ENCODE measurements around the gene EXOSC2. TPM values are rescaled to one million over a fixed set of nuclear protein-coding genes. Genes with fewer than 3 reads are reported as not detected.
A peak's percentile ranks its signal among the peaks of the same experiment; 100 is the strongest.

Gene EXOSC2
- total RNA-seq, 2 donors from 2014 or later: 7.3 to 15.9 TPM

GRCh38 chr9:130720762-130721161 is 27.2 kb downstream of the EXOSC2 start:
- peaks cover 0 to 16% of the 10 kb centered on the region in 2 donors for H3K4me1 ChIP-seq
- TF ChIP-seq, protein P1, sequence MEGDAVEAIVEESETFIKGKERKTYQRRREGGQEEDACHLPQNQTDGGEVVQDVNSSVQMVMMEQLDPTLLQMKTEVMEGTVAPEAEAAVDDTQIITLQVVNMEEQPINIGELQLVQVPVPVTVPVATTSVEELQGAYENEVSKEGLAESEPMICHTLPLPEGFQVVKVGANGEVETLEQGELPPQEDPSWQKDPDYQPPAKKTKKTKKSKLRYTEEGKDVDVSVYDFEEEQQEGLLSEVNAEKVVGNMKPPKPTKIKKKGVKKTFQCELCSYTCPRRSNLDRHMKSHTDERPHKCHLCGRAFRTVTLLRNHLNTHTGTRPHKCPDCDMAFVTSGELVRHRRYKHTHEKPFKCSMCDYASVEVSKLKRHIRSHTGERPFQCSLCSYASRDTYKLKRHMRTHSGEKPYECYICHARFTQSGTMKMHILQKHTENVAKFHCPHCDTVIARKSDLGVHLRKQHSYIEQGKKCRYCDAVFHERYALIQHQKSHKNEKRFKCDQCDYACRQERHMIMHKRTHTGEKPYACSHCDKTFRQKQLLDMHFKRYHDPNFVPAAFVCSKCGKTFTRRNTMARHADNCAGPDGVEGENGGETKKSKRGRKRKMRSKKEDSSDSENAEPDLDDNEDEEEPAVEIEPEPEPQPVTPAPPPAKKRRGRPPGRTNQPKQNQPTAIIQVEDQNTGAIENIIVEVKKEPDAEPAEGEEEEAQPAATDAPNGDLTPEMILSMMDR (IDR thresholded peaks at IDR 0.05): no peak
- H3K36me3 ChIP-seq: no peaks in the 10 kb centered on the region

DNA sequence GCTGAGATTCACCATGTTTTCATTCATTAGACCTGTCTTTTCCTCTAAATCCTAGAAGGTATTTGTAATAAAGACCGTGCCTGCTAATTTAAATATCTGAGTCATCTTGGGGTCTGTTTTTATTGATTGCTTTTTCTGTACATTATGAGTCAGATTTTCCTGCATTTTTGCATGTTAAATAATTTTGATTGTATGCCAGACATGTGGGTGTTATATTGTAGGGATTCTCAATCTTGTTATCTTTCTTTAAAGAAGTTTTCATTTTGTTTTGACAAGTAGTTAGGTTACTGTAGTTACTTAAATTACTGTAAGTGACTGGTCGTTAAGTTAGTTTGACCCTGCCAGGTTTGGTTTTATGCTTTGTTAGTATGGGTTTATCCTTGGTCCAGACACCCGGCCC is 35.1 kb downstream of the EXOSC2 start:
- H3K4me1 ChIP-seq: peaks cover 0 to 13% of the 10 kb centered on the region in 2 donors
- no peaks in the 10 kb centered on the region for H3K36me3 ChIP-seq
- no peaks in the 10 kb centered on the region for H3K9me3 ChIP-seq
- TF ChIP-seq, protein P1 (IDR thresholded peaks at IDR 0.05): no peak
- no peak overlapping the region for H3K4me3 ChIP-seq
- no peak overlapping the region for H3K27ac ChIP-seq
- DNase-seq (ENCODE audit: low spot score): no peak
- H3K27me3 ChIP-seq: no peaks in the 10 kb centered on the region

More at GRCh38 chr9:130720762-130721161, 27.2 kb downstream of the EXOSC2 start:
- Histone ChIP-seq H3K27me3 (no peaks in the 10 kb centered on the region), H3K27ac (no peak overlapping the region), H3K9me3 (no peaks in the 10 kb centered on the region), H3K4me3 (no peak overlapping the region)
- no peak for DNase-seq (ENCODE audit: low spot score)

GRCh38 chr9:130729145-130729544 is 35.6 kb downstream of the EXOSC2 start:
- H3K4me1 ChIP-seq: peaks cover 0 to 13% of the 10 kb centered on the region in 2 donors
- TF ChIP-seq, protein P1 (IDR thresholded peaks at IDR 0.05): no peak
- H3K36me3 ChIP-seq: no peaks in the 10 kb centered on the region
- H3K9me3 ChIP-seq: no peaks in the 10 kb centered on the region
- no peak for DNase-seq (ENCODE audit: low spot score)
- H3K27ac ChIP-seq: no peak overlapping the region
- H3K4me3 ChIP-seq: no peak overlapping the region
- H3K27me3 ChIP-seq: no peaks in the 10 kb centered on the region

GRCh38 chr9:130731355-130731754 is 37.8 kb downstream of the EXOSC2 start:
- DNase-seq (ENCODE audit: low spot score): no peak
- H3K36me3 ChIP-seq: no peaks in the 10 kb centered on the region
- no peaks in the 10 kb centered on the region for H3K9me3 ChIP-seq
- H3K4me1 ChIP-seq: peaks cover 0 to 13% of the 10 kb centered on the region in 2 donors
- H3K27me3 ChIP-seq: no peaks in the 10 kb centered on the region
- TF ChIP-seq, protein P1 (IDR thresholded peaks at IDR 0.05): no peak
- H3K4me3 ChIP-seq: no peak overlapping the region
- no peak overlapping the region for H3K27ac ChIP-seq

GRCh38 chr9:130732136-130732535 is 38.6 kb downstream of the EXOSC2 start:
- no peaks in the 10 kb centered on the region for H3K36me3 ChIP-seq
- no peak overlapping the region for H3K4me3 ChIP-seq
- peaks cover 0 to 13% of the 10 kb centered on the region in 2 donors for H3K4me1 ChIP-seq
- TF ChIP-seq, protein P1 (IDR thresholded peaks at IDR 0.05): peak in 1 of 2 donors; percentile 10
- no peaks in the 10 kb centered on the region for H3K9me3 ChIP-seq
- DNase-seq (ENCODE audit: low spot score): no peak
- H3K27me3 ChIP-seq: no peaks in the 10 kb centered on the region
- no peak overlapping the region for H3K27ac ChIP-seq

DNA sequence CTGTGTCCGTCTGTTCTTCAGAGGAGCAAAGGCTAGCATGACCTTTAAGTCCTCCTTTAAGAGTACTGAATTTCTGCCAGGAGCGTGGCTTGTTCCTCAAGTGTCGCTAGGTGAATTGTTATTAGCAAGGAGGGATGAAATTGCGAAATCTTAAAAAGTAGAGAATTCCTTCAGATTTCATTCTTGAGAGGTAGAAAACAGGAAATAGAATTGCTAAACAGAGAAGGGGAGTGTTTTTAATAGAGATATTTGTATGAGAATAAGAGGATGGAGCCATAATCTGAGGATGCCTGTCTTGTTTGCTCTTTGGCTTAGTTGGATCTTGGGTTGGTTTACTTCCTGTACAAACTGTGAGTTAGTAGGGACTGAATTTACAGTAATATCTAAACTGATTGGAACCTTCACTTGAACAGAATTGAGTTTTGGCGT is 39.2 kb downstream of the EXOSC2 start:
- TF ChIP-seq, protein P1 (IDR thresholded peaks at IDR 0.05): no peak
- H3K27me3 ChIP-seq: no peaks in the 10 kb centered on the region
- H3K4me1 ChIP-seq: peaks cover 0 to 13% of the 10 kb centered on the region in 2 donors
- no peak overlapping the region for H3K4me3 ChIP-seq
- DNase-seq (ENCODE audit: low spot score): no peak
- no peaks in the 10 kb centered on the region for H3K36me3 ChIP-seq
- no peak overlapping the region for H3K27ac ChIP-seq
- H3K9me3 ChIP-seq: no peaks in the 10 kb centered on the region
